ENCODE measurements around the gene OR2V2. TPM values are rescaled to one million over a fixed set of nuclear protein-coding genes. Genes with fewer than 3 reads are reported as not detected.
A peak's percentile ranks its signal among the peaks of the same experiment; 100 is the strongest.
"Not testable (repeated sequence)": the region's sequence is repeated elsewhere in the genome, so short reads cannot be mapped to it uniquely, and the experiment has no call there.

OR2V2 gene
- total RNA-seq, 2 experiments from 2014 or later, result not detected

- H3K36me3 Mint-ChIP-seq (ENCODE audit: low read depth), result no peaks in the 10 kb centered on the region
- ChIA-PET POLR2A (no interaction called here), CTCF (interaction anchor here (0.6 to 1.7 kb wide), 5 partner anchors 13 to 57 kb away, joined by 3 to 6 read pairs (median 3); no protein-coding TSS in a partner anchor)
- ATAC-seq, result peak; percentile 16
- no peak overlapping the region for H3K27ac Mint-ChIP-seq
- intact Hi-C loops (cut with DNase I, micrococcal nuclease), result loop anchor here in 1 of 2 experiments (10.0 kb wide), 1 partner anchor 872 kb away; the partner anchor contains the start of gene MAPK9
- no peak overlapping the region for H3K4me3 Mint-ChIP-seq
- H3K4me1 Mint-ChIP-seq, result peaks cover 82% of the 10 kb centered on the region
- no peaks in the 10 kb centered on the region for H3K9me3 Mint-ChIP-seq (ENCODE audit: low read depth)
- no peak for DNase-seq
- H3K27me3 Mint-ChIP-seq, result peaks cover 32% of the 10 kb centered on the region
Measured at GRCh38 chr5:181166812-181167733, 19.7 kb downstream of the OR2V2 start.

- Mint-ChIP-seq H3K27me3 (peaks cover 33% of the 10 kb centered on the region), H3K9me3 (ENCODE audit: low read depth) (no peaks in the 10 kb centered on the region), H3K36me3 (ENCODE audit: low read depth) (no peaks in the 10 kb centered on the region), H3K27ac (no peak overlapping the region), H3K4me1 (peaks cover 86% of the 10 kb centered on the region), H3K4me3 (no peak overlapping the region)
- DNase-seq (peak; percentile 73), ATAC-seq (no peak)
- intact Hi-C loops (cut with DNase I, micrococcal nuclease), result loop anchor here in 1 of 2 experiments (10.0 kb wide), 1 partner anchor 873 kb away; the partner anchor contains the start of gene MAPK9
- ChIA-PET POLR2A (no interaction called here), CTCF (interaction anchor here (0.5 to 2.1 kb wide), 7 partner anchors 17 to 56 kb away, joined by 3 to 10 read pairs (median 3); no protein-coding TSS in a partner anchor)
Measured at GRCh38 chr5:181167814-181168488, 20.6 kb downstream of the OR2V2 start.

- Mint-ChIP-seq H3K4me3 (no peak overlapping the region), H3K27me3 (peaks cover 33% of the 10 kb centered on the region), H3K9me3 (ENCODE audit: low read depth) (no peaks in the 10 kb centered on the region), H3K27ac (no peak overlapping the region), H3K4me1 (peaks cover 86% of the 10 kb centered on the region), H3K36me3 (ENCODE audit: low read depth) (no peaks in the 10 kb centered on the region)
- ATAC-seq (no peak), DNase-seq (no peak)
- CTCF ChIA-PET, result interaction anchor here (0.7 to 2.1 kb wide), 6 partner anchors 16 to 86 kb away, joined by 3 to 10 read pairs (median 4); no protein-coding TSS in a partner anchor
- POLR2A ChIA-PET, result no interaction called here
- intact Hi-C loops (cut with DNase I, micrococcal nuclease), result loop anchor here in 1 of 2 experiments (10.0 kb wide), 1 partner anchor 874 kb away; the partner anchor contains the start of gene MAPK9
Measured at GRCh38 chr5:181168595-181169118, 21.3 kb downstream of the OR2V2 start.

- Mint-ChIP-seq H3K4me3 (peak overlapping the region; percentile 67), H3K27me3 (peaks cover 33% of the 10 kb centered on the region), H3K4me1 (peaks cover 79% of the 10 kb centered on the region), H3K27ac (peak overlapping the region; percentile 55)
- CTCF ChIA-PET, result interaction anchor here (0.6 to 2.1 kb wide), 3 partner anchors 15 to 85 kb away, joined by 3 to 10 read pairs (median 3); no protein-coding TSS in a partner anchor
- peak; percentile 15 for ATAC-seq
- POLR2A ChIA-PET; H3K9me3 Mint-ChIP-seq (ENCODE audit: low read depth); H3K36me3 Mint-ChIP-seq (ENCODE audit: low read depth): not testable (repeated sequence)
- intact Hi-C loops (cut with DNase I, micrococcal nuclease), result loop anchor here (5.0 to 10.0 kb wide), 2 partner anchors 367 to 875 kb away; partner anchors contain the start of genes MAPK9 (in 1 of the 2) and MGAT1 (in 1 of the 2)
- DNase-seq, result peak; percentile 92
Measured at GRCh38 chr5:181169459-181170236, 22.3 kb downstream of the OR2V2 start.

GRCh38 chr5:181170237-181170825, 22.9 kb downstream of the OR2V2 start:
- Mint-ChIP-seq H3K4me1 (peaks cover 76% of the 10 kb centered on the region), H3K27ac (peak overlapping the region; percentile 55), H3K9me3 (ENCODE audit: low read depth) (no peaks in the 10 kb centered on the region), H3K4me3 (peak overlapping the region; percentile 67), H3K36me3 (ENCODE audit: low read depth) (no peaks in the 10 kb centered on the region), H3K27me3 (peaks cover 33% of the 10 kb centered on the region)
- ChIA-PET POLR2A (no interaction called here), CTCF (interaction anchor here (0.6 to 2.1 kb wide), 4 partner anchors 14 to 452 kb away, joined by 3 to 10 read pairs (median 3); no protein-coding TSS in a partner anchor)
- ATAC-seq (no peak), DNase-seq (no peak)
- intact Hi-C loops (cut with DNase I, micrococcal nuclease), result loop anchor here in 1 of 2 experiments (5.0 kb wide), 1 partner anchor 368 kb away; the partner anchor contains the start of gene MGAT1

- CTCF ChIA-PET, result interaction anchor here (0.7 to 0.8 kb wide), 2 partner anchors 17 to 453 kb away, joined by 3 read pairs; no protein-coding TSS in a partner anchor
- Mint-ChIP-seq H3K4me3 (peak overlapping the region; percentile 67), H3K27me3 (peaks cover 29% of the 10 kb centered on the region), H3K27ac (no peak overlapping the region), H3K9me3 (ENCODE audit: low read depth) (no peaks in the 10 kb centered on the region), H3K4me1 (peaks cover 71% of the 10 kb centered on the region), H3K36me3 (ENCODE audit: low read depth) (no peaks in the 10 kb centered on the region)
- POLR2A ChIA-PET, result no interaction called here
- DNase-seq (no peak), ATAC-seq (no peak)
- intact Hi-C loops (cut with DNase I, micrococcal nuclease), result loop anchor here in 1 of 2 experiments (5.0 kb wide), 1 partner anchor 369 kb away; the partner anchor contains the start of gene MGAT1
Measured at GRCh38 chr5:181170996-181171395, 23.6 kb downstream of the OR2V2 start.

- intact Hi-C loops (cut with DNase I, micrococcal nuclease), result loop anchor here in 1 of 2 experiments (2.0 to 5.0 kb wide), 2 partner anchors 17 to 369 kb away; partner anchors contain the start of gene MGAT1
- ChIA-PET CTCF (interaction anchor here (1.1 to 4.4 kb wide), 2 partner anchors 12 to 31 kb away, joined by 3 to 36 read pairs; no protein-coding TSS in a partner anchor), POLR2A (no interaction called here)
- ATAC-seq (no peak), DNase-seq (no peak)
- H3K4me1 Mint-ChIP-seq, result peaks cover 63% of the 10 kb centered on the region
- H3K9me3 Mint-ChIP-seq (ENCODE audit: low read depth), result no peaks in the 10 kb centered on the region
- no peaks in the 10 kb centered on the region for H3K36me3 Mint-ChIP-seq (ENCODE audit: low read depth)
- peaks cover 27% of the 10 kb centered on the region for H3K27me3 Mint-ChIP-seq
- H3K4me3 Mint-ChIP-seq, result peak overlapping the region; percentile 77
- H3K27ac Mint-ChIP-seq, result no peak overlapping the region
Measured at GRCh38 chr5:181171782-181172181, 24.4 kb downstream of the OR2V2 start.

- Mint-ChIP-seq H3K4me1 (peaks cover 52% of the 10 kb centered on the region), H3K4me3 (peak overlapping the region; percentile 77), H3K36me3 (ENCODE audit: low read depth) (no peaks in the 10 kb centered on the region), H3K9me3 (ENCODE audit: low read depth) (no peaks in the 10 kb centered on the region), H3K27me3 (peaks cover 22% of the 10 kb centered on the region), H3K27ac (peak overlapping the region; percentile 94)
- peak; percentile 77 for DNase-seq
- ChIA-PET POLR2A (interaction anchor here (0.6 to 1.8 kb wide), 6 partner anchors 11 to 377 kb away, joined by 3 to 9 read pairs (median 4); no protein-coding TSS in a partner anchor), CTCF (interaction anchor here (0.6 to 4.4 kb wide), 13 partner anchors 10 to 692 kb away, joined by 3 to 36 read pairs (median 4); no protein-coding TSS in a partner anchor)
- peak; percentile 53 for ATAC-seq
- intact Hi-C loops (cut with DNase I, micrococcal nuclease), result loop anchor here (1.0 to 5.0 kb wide), 5 partner anchors 12 to 371 kb away; partner anchors contain the start of gene MGAT1 (in 1 of the 2)
Measured at GRCh38 chr5:181173027-181173419, 25.6 kb downstream of the OR2V2 start.

GRCh38 chr5:181173420-181174342, 26.3 kb downstream of the OR2V2 start:
- H3K9me3 Mint-ChIP-seq (ENCODE audit: low read depth), result no peaks in the 10 kb centered on the region
- H3K4me3 Mint-ChIP-seq, result peak overlapping the region; percentile 77
- peaks cover 47% of the 10 kb centered on the region for H3K4me1 Mint-ChIP-seq
- CTCF ChIA-PET, result interaction anchor here (0.6 to 4.4 kb wide), 11 partner anchors 10 to 693 kb away, joined by 3 to 36 read pairs (median 4); no protein-coding TSS in a partner anchor
- peaks cover 19% of the 10 kb centered on the region for H3K27me3 Mint-ChIP-seq
- peak; percentile 80 for ATAC-seq
- DNase-seq, result peak; percentile 86
- intact Hi-C loops (cut with DNase I, micrococcal nuclease), result loop anchor here (1.0 to 5.0 kb wide), 5 partner anchors 12 to 371 kb away; partner anchors contain the start of gene MGAT1 (in 1 of the 2)
- H3K36me3 Mint-ChIP-seq (ENCODE audit: low read depth), result no peaks in the 10 kb centered on the region
- POLR2A ChIA-PET, result interaction anchor here (0.6 to 1.8 kb wide), 5 partner anchors 11 to 378 kb away, joined by 3 to 9 read pairs (median 4); no protein-coding TSS in a partner anchor
- peak overlapping the region; percentile 94 for H3K27ac Mint-ChIP-seq
